GM23338 (cell line): ENCODE data around the gene HORMAD2. TPM values are rescaled to one million over a fixed set of nuclear protein-coding genes. Genes with fewer than 3 reads are reported as not detected.

Experiments used
- ATAC-seq: fragments of 200-7000 bp; cut with Tn5 transposase; 3 replicates; pipeline ENCODE4 v1.9.1; 2020
- DNase-seq: peaks from one replicate; pipeline ENCODE4 v3.0.0-alpha.2; 2015; ENCODE audit warnings: low spot score
- H2AFZ ChIP-seq: fragments of 200-600 bp; sonication (generic); 2 replicates; pipeline ENCODE4 v1.8.0; 2016; ENCODE audit warnings: antibody characterized with exemption, mild to moderate bottlenecking, moderate library complexity
- H3F3A ChIP-seq: fragments of 200-600 bp; sonication (generic); replicated peaks from 2 replicates; pipeline ENCODE4 v1.8.0; 2017; ENCODE audit warnings: antibody characterized with exemption, mixed run types, low read depth
- H3K27ac ChIP-seq: fragments of 200-600 bp; sonication (generic); 2 replicates; pipeline ENCODE4 v1.6.1; 2016; ENCODE audit warnings: low read depth
- H3K27me3 ChIP-seq: fragments of 200-600 bp; sonication (generic); 2 replicates; pipeline ENCODE4 v1.8.0; 2016; ENCODE audit warnings: mild to moderate bottlenecking, mixed run types, moderate library complexity; ENCODE audit not compliant: insufficient read depth
- H3K36me3 ChIP-seq: fragments of 200-600 bp; sonication (generic); 2 replicates; pipeline ENCODE4 v1.8.0; 2016; ENCODE audit warnings: mild to moderate bottlenecking; ENCODE audit not compliant: insufficient read depth
- H3K4me1 ChIP-seq: fragments of 200-600 bp; sonication (generic); 2 replicates; pipeline ENCODE4 v1.8.0; 2016; ENCODE audit warnings: mild to moderate bottlenecking, moderate library complexity; ENCODE audit not compliant: insufficient read depth
- H3K4me2 ChIP-seq: fragments of 200-600 bp; sonication (generic); 2 replicates; pipeline ENCODE4 v1.7.1; 2017; ENCODE audit warnings: mixed run types
- H3K4me3 ChIP-seq: fragments of 200-600 bp; sonication (generic); 2 replicates; pipeline ENCODE4 v1.6.1; 2016; ENCODE audit warnings: mixed run types
- H3K79me2 ChIP-seq: fragments of 200-600 bp; sonication (generic); replicated peaks from 2 replicates; pipeline ENCODE4 v1.8.0; 2017; ENCODE audit warnings: mild to moderate bottlenecking; ENCODE audit not compliant: insufficient read depth
- H3K9me2 ChIP-seq: fragments of 200-600 bp; sonication (generic); 2 replicates; pipeline ENCODE4 v1.8.0; 2017; ENCODE audit not compliant: insufficient read depth
- H4K20me1 ChIP-seq: fragments of 200-600 bp; sonication (generic); replicated peaks from 2 replicates; pipeline ENCODE4 v1.8.0; 2017; ENCODE audit warnings: mild to moderate bottlenecking; ENCODE audit not compliant: insufficient read depth
- H3K27ac Mint-ChIP-seq: 2 replicates; pipeline ENCODE4 v1.8.0; 2020; ENCODE audit warnings: inconsistent platforms, mild to moderate bottlenecking, moderate library complexity, mixed read lengths
- H3K27me3 Mint-ChIP-seq: 3 replicates; pipeline ENCODE4 v1.8.0; 2022; ENCODE audit warnings: low read depth, mild to moderate bottlenecking, moderate library complexity, mixed read lengths, inconsistent platforms; ENCODE audit not compliant: insufficient read depth, poor library complexity
- H3K36me3 Mint-ChIP-seq: 3 replicates; pipeline ENCODE4 v1.8.0; 2021; ENCODE audit warnings: low read depth, mild to moderate bottlenecking, inconsistent platforms, moderate library complexity, mixed read lengths
- H3K4me1 Mint-ChIP-seq: 3 replicates; pipeline ENCODE4 v1.8.0; 2020; ENCODE audit warnings: mild to moderate bottlenecking, inconsistent platforms, mixed read lengths
- H3K4me3 Mint-ChIP-seq: 3 replicates; pipeline ENCODE4 v1.8.0; 2021; ENCODE audit warnings: moderate library complexity, mild to moderate bottlenecking, inconsistent platforms, mixed read lengths
- H3K9me3 Mint-ChIP-seq: 3 replicates; pipeline ENCODE4 v1.8.0; 2020; ENCODE audit warnings: moderate library complexity, mild to moderate bottlenecking, inconsistent platforms, mixed read lengths
- CREB1 ChIP-seq: fragments of 250-450 bp; sonication (Bioruptor Pico); IDR thresholded peaks from 2 replicates; pipeline ENCODE4 v1.5.0; 2020; ENCODE audit warnings: low read depth, mild to moderate bottlenecking, moderate library complexity
- EZH2 ChIP-seq: fragments of 200-600 bp; sonication (generic); IDR thresholded peaks from one replicate; pipeline ENCODE4 v1.8.0; 2017; ENCODE audit warnings: antibody characterized with exemption, mild to moderate bottlenecking, low read depth; ENCODE audit not compliant: unreplicated experiment
- JUNB ChIP-seq: IDR thresholded peaks from one replicate; pipeline ENCODE4 v1.6.1; 2016; ENCODE audit warnings: antibody characterized with exemption; ENCODE audit not compliant: unreplicated experiment
- STAT1 ChIP-seq: IDR thresholded peaks from one replicate; pipeline ENCODE4 v1.6.1; 2016; ENCODE audit warnings: antibody characterized with exemption; ENCODE audit not compliant: unreplicated experiment
- polyA plus RNA-seq: library from polyadenylated mRNA; unstranded; fragments of >200 nt; fragmentation: Nextera tagmentation; extraction: Ambion mirVana; gene quantifications from 2 replicates; pipeline ENCODE4 v1.2.1, GENCODE V29; 2016
- total RNA-seq: library from RNA; depleted of rRNA; stranded (reverse); fragments of >200 nt; shearing (Covaris generic); gene quantifications from 2 replicates; pipeline ENCODE4 v1.2.3, GENCODE V29; 2014
- TF ChIP-seq, protein P1 (sequence below): IDR thresholded peaks from 2 replicates; pipeline ENCODE4 v1.6.1; 2016; ENCODE audit warnings: antibody characterized with exemption
- TF ChIP-seq, protein P2 (sequence below): fragments of 250-450 bp; sonication (Bioruptor Pico); IDR thresholded peaks from 2 replicates; pipeline ENCODE4 v1.5.0; 2020; ENCODE audit warnings: mild to moderate bottlenecking, moderate library complexity

HORMAD2 gene
- total and polyA plus RNA-seq, 2 experiments from 2014 or later, result 0.40 TPM; not detected in 1

DNA sequence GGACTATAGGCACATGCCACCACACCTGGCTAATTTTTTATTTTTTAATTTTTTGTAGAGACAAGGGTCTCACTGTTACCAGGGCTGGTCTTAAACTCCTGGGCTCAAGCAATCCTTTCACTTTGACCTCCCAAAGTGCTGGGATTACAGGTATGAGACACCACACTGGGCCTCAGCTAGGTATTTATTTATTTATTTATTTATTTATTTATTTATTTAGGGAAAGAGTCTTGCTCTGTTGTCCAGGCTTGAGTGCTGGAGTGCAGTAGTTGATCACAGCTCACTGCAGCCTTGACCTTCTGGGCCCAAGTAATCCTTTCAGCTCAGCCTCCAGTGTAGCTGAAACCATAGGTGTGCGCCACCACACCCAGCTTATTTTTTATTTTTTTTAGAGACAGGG, 43.2 kb downstream of the HORMAD2 start:
- no peak overlapping the region for H3K27ac ChIP-seq
- no peaks in the 10 kb centered on the region for H3K79me2 ChIP-seq
- Mint-ChIP-seq H3K36me3 (no peaks in the 10 kb centered on the region), H3K4me3 (no peak overlapping the region), H3K27me3 (peaks cover 3% of the 10 kb centered on the region), H3K9me3 (no peaks in the 10 kb centered on the region; the same call in 2 of the 3 replicates), H3K27ac (no peak overlapping the region), H3K4me1 (no peaks in the 10 kb centered on the region)
- no peak for ATAC-seq
- no peak for TF ChIP-seq JUNB
- no peak for TF ChIP-seq CREB1 (CRISPR knock-in tag)
- TF ChIP-seq STAT1, result no peak
- TF ChIP-seq, protein P1, sequence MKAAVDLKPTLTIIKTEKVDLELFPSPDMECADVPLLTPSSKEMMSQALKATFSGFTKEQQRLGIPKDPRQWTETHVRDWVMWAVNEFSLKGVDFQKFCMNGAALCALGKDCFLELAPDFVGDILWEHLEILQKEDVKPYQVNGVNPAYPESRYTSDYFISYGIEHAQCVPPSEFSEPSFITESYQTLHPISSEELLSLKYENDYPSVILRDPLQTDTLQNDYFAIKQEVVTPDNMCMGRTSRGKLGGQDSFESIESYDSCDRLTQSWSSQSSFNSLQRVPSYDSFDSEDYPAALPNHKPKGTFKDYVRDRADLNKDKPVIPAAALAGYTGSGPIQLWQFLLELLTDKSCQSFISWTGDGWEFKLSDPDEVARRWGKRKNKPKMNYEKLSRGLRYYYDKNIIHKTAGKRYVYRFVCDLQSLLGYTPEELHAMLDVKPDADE, result no peak
- TF ChIP-seq, protein P2, sequence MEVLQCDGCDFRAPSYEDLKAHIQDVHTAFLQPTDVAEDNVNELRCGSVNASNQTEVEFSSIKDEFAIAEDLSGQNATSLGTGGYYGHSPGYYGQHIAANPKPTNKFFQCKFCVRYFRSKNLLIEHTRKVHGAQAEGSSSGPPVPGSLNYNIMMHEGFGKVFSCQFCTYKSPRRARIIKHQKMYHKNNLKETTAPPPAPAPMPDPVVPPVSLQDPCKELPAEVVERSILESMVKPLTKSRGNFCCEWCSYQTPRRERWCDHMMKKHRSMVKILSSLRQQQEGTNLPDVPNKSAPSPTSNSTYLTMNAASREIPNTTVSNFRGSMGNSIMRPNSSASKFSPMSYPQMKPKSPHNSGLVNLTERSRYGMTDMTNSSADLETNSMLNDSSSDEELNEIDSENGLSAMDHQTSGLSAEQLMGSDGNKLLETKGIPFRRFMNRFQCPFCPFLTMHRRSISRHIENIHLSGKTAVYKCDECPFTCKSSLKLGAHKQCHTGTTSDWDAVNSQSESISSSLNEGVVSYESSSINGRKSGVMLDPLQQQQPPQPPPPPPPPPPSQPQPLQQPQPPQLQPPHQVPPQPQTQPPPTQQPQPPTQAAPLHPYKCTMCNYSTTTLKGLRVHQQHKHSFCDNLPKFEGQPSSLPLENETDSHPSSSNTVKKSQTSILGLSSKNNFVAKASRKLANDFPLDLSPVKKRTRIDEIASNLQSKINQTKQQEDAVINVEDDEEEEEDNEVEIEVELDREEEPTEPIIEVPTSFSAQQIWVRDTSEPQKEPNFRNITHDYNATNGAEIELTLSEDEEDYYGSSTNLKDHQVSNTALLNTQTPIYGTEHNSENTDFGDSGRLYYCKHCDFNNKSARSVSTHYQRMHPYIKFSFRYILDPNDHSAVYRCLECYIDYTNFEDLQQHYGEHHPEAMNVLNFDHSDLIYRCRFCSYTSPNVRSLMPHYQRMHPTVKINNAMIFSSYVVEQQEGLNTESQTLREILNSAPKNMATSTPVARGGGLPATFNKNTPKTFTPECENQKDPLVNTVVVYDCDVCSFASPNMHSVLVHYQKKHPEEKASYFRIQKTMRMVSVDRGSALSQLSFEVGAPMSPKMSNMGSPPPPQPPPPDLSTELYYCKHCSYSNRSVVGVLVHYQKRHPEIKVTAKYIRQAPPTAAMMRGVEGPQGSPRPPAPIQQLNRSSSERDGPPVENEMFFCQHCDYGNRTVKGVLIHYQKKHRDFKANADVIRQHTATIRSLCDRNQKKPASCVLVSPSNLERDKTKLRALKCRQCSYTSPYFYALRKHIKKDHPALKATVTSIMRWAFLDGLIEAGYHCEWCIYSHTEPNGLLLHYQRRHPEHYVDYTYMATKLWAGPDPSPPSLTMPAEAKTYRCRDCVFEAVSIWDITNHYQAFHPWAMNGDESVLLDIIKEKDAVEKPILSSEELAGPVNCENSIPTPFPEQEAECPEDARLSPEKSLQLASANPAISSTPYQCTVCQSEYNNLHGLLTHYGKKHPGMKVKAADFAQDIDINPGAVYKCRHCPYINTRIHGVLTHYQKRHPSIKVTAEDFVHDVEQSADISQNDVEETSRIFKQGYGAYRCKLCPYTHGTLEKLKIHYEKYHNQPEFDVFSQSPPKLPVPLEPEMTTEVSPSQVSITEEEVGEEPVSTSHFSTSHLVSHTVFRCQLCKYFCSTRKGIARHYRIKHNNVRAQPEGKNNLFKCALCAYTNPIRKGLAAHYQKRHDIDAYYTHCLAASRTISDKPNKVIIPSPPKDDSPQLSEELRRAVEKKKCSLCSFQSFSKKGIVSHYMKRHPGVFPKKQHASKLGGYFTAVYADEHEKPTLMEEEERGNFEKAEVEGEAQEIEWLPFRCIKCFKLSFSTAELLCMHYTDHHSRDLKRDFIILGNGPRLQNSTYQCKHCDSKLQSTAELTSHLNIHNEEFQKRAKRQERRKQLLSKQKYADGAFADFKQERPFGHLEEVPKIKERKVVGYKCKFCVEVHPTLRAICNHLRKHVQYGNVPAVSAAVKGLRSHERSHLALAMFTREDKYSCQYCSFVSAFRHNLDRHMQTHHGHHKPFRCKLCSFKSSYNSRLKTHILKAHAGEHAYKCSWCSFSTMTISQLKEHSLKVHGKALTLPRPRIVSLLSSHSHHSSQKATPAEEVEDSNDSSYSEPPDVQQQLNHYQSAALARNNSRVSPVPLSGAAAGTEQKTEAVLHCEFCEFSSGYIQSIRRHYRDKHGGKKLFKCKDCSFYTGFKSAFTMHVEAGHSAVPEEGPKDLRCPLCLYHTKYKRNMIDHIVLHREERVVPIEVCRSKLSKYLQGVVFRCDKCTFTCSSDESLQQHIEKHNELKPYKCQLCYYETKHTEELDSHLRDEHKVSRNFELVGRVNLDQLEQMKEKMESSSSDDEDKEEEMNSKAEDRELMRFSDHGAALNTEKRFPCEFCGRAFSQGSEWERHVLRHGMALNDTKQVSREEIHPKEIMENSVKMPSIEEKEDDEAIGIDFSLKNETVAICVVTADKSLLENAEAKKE (CRISPR knock-in tag), result no peak
- no peak for TF ChIP-seq EZH2
- no peak overlapping the region for H3K4me3 ChIP-seq
- H3K4me2 ChIP-seq, result no peak overlapping the region
- no peaks in the 10 kb centered on the region for H4K20me1 ChIP-seq
- no peaks in the 10 kb centered on the region for H3K4me1 ChIP-seq
- no peaks in the 10 kb centered on the region for H3F3A ChIP-seq
- H3K9me2 ChIP-seq, result no peaks in the 10 kb centered on the region
- H3K36me3 ChIP-seq, result no peaks in the 10 kb centered on the region
- H2AFZ ChIP-seq, result no peak overlapping the region
- H3K27me3 ChIP-seq, result no peaks in the 10 kb centered on the region
- no peak for DNase-seq
